Neuronal stem cell (in vitro differentiated cells): Measurements from ENCODE around the gene SPINDOC.
A peak's percentile ranks its signal among the peaks of the same experiment; 100 is the strongest.

Experiments used
- DNase-seq: peaks from one replicate; pipeline ENCODE4 v3.0.0-alpha.2; 2013; ENCODE audit warnings: low spot score
- H2AFZ ChIP-seq: one replicate; pipeline ENCODE4 v1.6.1; 2013; ENCODE audit warnings: mild to moderate bottlenecking, low read length, inconsistent platforms
- H2AK5ac ChIP-seq: 2 replicates; pipeline ENCODE4 v1.6.1; 2013; ENCODE audit warnings: low read depth, mild to moderate bottlenecking, inconsistent platforms, low read length, moderate library complexity, mixed read lengths
- H2BK120ac ChIP-seq: 2 replicates; pipeline ENCODE4 v1.6.1; 2013; ENCODE audit warnings: low read depth, mild to moderate bottlenecking, inconsistent platforms, low read length, moderate library complexity, mixed read lengths
- H2BK12ac ChIP-seq: one replicate; pipeline ENCODE4 v1.6.1; 2013; ENCODE audit warnings: low read length, inconsistent platforms
- H2BK15ac ChIP-seq: 2 replicates; pipeline ENCODE4 v1.6.1; 2013; ENCODE audit warnings: mild to moderate bottlenecking, low read length, inconsistent platforms, mixed read lengths
- H2BK5ac ChIP-seq: one replicate; pipeline ENCODE4 v1.6.1; 2013; ENCODE audit warnings: inconsistent platforms, mild to moderate bottlenecking, low read length, moderate library complexity
- H3K14ac ChIP-seq: one replicate; pipeline ENCODE4 v1.6.1; 2013; ENCODE audit warnings: low read length, inconsistent platforms
- H3K18ac ChIP-seq: 2 replicates; pipeline ENCODE4 v1.6.1; 2013; ENCODE audit warnings: low read length, inconsistent platforms
- H3K23ac ChIP-seq: 2 replicates; pipeline ENCODE4 v1.6.1; 2013; ENCODE audit warnings: low read depth, mild to moderate bottlenecking, mixed read lengths, low read length, inconsistent platforms; ENCODE audit not compliant: poor library complexity
- H3K27ac ChIP-seq: replicated peaks from 3 replicates; pipeline ENCODE4 v1.5.1; 2013; ENCODE audit warnings: low read length, inconsistent platforms
- H3K27me3 ChIP-seq, 3 experiments: 2 replicates each; pipeline ENCODE4 v1.6.1; 2013; ENCODE audit warnings: low read length in 3 of 3, mild to moderate bottlenecking in 2 of 3, inconsistent platforms in 1 of 3, low read depth in 1 of 3, mixed read lengths in 1 of 3, moderate library complexity in 1 of 3; ENCODE audit not compliant: control insufficient read depth in 3 of 3, insufficient read depth in 3 of 3
- H3K36me3 ChIP-seq, 2 donors: replicated peaks in 1 of 2; 2 replicates each; pipeline ENCODE4 v1.6.1; 2013; ENCODE audit warnings: low read length in 2 of 2; ENCODE audit not compliant: control insufficient read depth in 2 of 2, insufficient read depth in 2 of 2
- H3K4ac ChIP-seq: 2 replicates; pipeline ENCODE4 v1.6.1; 2013; ENCODE audit warnings: inconsistent platforms, mild to moderate bottlenecking, low read length, moderate library complexity
- H3K4me1 ChIP-seq, 2 donors: 1 replicate in 1 of 2; 2 replicates in 1 of 2; pipeline ENCODE4 v1.6.1; 2013; ENCODE audit warnings: low read length in 2 of 2, low read depth in 1 of 2; ENCODE audit not compliant: control insufficient read depth in 2 of 2, insufficient read depth in 1 of 2
- H3K4me2 ChIP-seq: one replicate; pipeline ENCODE4 v1.6.1; 2013; ENCODE audit warnings: mild to moderate bottlenecking, low read length, inconsistent platforms; ENCODE audit not compliant: insufficient read depth, poor library complexity, severe bottlenecking
- H3K4me3 ChIP-seq, 2 donors: 2 replicates each; pipeline ENCODE4 v1.5.1; 2013; ENCODE audit warnings: low read length in 2 of 2, mild to moderate bottlenecking in 2 of 2, inconsistent platforms in 1 of 2, moderate library complexity in 1 of 2
- H3K79me1 ChIP-seq: one replicate; pipeline ENCODE4 v1.6.1; 2013; ENCODE audit warnings: low read depth, mild to moderate bottlenecking, inconsistent platforms, low read length, moderate library complexity
- H3K9ac ChIP-seq: one replicate; pipeline ENCODE4 v1.6.1; 2013; ENCODE audit warnings: mild to moderate bottlenecking, low read depth, low read length, inconsistent platforms; ENCODE audit not compliant: poor library complexity
- H3K9me3 ChIP-seq, 2 donors: replicated peaks in 1 of 2; 2 replicates each; pipeline versions ENCODE3 to v1.6.1; 2013; ENCODE audit warnings: low read length in 2 of 2, mild to moderate bottlenecking in 2 of 2, inconsistent platforms in 1 of 2, low read depth in 1 of 2, mixed read lengths in 1 of 2, moderate library complexity in 1 of 2; ENCODE audit not compliant: control insufficient read depth in 2 of 2, insufficient read depth in 1 of 2
- H4K8ac ChIP-seq: one replicate; pipeline ENCODE4 v1.6.1; 2013; ENCODE audit warnings: low read depth, mild to moderate bottlenecking, inconsistent platforms, low read length, moderate library complexity
- H4K91ac ChIP-seq: one replicate; pipeline ENCODE4 v1.6.1; 2013; ENCODE audit warnings: low read length, low read depth, mild to moderate bottlenecking, inconsistent platforms; ENCODE audit not compliant: poor library complexity
- WGBS, 2 donors: extraction: QIAGEN DNeasy Blood & Tissue Kit; methylation state at CpG; one replicate each; pipeline ENCODE4 v1.1.7; 2013; ENCODE audit warnings: missing lambda C conversion rate in 2 of 2, mixed read lengths in 1 of 2; ENCODE audit not compliant: insufficient read length in 2 of 2, insufficient replicate concordance in 1 of 2; ENCODE audit errors: extremely low coverage in 2 of 2; 5-methylcytosine and 5-hydroxymethylcytosine counted together

Gene SPINDOC

GRCh38 chr11:63764679-63765647, 48.3 kb upstream of the SPINDOC start:
- no peaks in the 10 kb centered on the region for H3K27me3 ChIP-seq
- peak overlapping the region; percentile 97 for H2AK5ac ChIP-seq
- H3K79me1 ChIP-seq: peaks cover 11% of the 10 kb centered on the region
- H4K8ac ChIP-seq: no peak overlapping the region
- H3K18ac ChIP-seq: peak overlapping the region; percentile 91
- no peak for DNase-seq
- H2BK12ac ChIP-seq: peak overlapping the region; percentile 82
- no peak overlapping the region for H3K14ac ChIP-seq
- H4K91ac ChIP-seq: no peak overlapping the region
- peak overlapping the region; percentile 95 for H3K4me2 ChIP-seq
- H3K9ac ChIP-seq: peak overlapping the region; percentile 60
- H3K36me3 ChIP-seq: peaks cover 8 to 58% of the 10 kb centered on the region in 2 donors
- H3K4me1 ChIP-seq: peaks cover 33 to 42% of the 10 kb centered on the region in 2 donors
- H2BK5ac ChIP-seq: peak overlapping the region; percentile 77
- no peak overlapping the region for H3K4me3 ChIP-seq
- H2BK15ac ChIP-seq: peak overlapping the region; percentile 46
- peak overlapping the region; percentile 95 for H3K23ac ChIP-seq
- H2AFZ ChIP-seq: no peak overlapping the region
- no peak overlapping the region for H3K4ac ChIP-seq
- H3K9me3 ChIP-seq: no peaks in the 10 kb centered on the region
- H2BK120ac ChIP-seq: peak overlapping the region; percentile 70
- H3K27ac ChIP-seq: peak overlapping the region; percentile 93
- WGBS, 2 donors: no CpG with 5 or more reads among the region's 30 CpGs

GRCh38 chr11:63765688-63766241, 47.5 kb upstream of the SPINDOC start:
- no peak overlapping the region for H2BK15ac ChIP-seq
- no CpG with 5 or more reads among the region's 18 CpGs for WGBS, 2 donors
- H3K23ac ChIP-seq: peak overlapping the region; percentile 30
- peaks cover 7 to 50% of the 10 kb centered on the region in 2 donors for H3K36me3 ChIP-seq
- no peak overlapping the region for H3K27ac ChIP-seq
- H3K4me2 ChIP-seq: no peak overlapping the region
- no peak overlapping the region for H2AFZ ChIP-seq
- H2AK5ac ChIP-seq: peak overlapping the region; percentile 38
- H3K18ac ChIP-seq: no peak overlapping the region
- H3K27me3 ChIP-seq: no peaks in the 10 kb centered on the region
- no peak for DNase-seq
- no peak overlapping the region for H3K4me3 ChIP-seq
- no peak overlapping the region for H4K91ac ChIP-seq
- peak overlapping the region; percentile 32 for H3K14ac ChIP-seq
- H4K8ac ChIP-seq: no peak overlapping the region
- no peaks in the 10 kb centered on the region for H3K9me3 ChIP-seq
- peaks cover 11% of the 10 kb centered on the region for H3K79me1 ChIP-seq
- no peak overlapping the region for H2BK120ac ChIP-seq
- H3K4ac ChIP-seq: no peak overlapping the region
- no peak overlapping the region for H2BK5ac ChIP-seq
- H3K9ac ChIP-seq: peak overlapping the region; percentile 68
- H2BK12ac ChIP-seq: no peak overlapping the region
- H3K4me1 ChIP-seq: peaks cover 36 to 41% of the 10 kb centered on the region in 2 donors

- H2BK12ac ChIP-seq: no peak overlapping the region
- peak overlapping the region in 1 of 2 donors; percentile 92 for H3K4me3 ChIP-seq
- no peak overlapping the region for H2BK15ac ChIP-seq
- no peak overlapping the region for H3K27ac ChIP-seq
- no peak for DNase-seq
- H3K23ac ChIP-seq: no peak overlapping the region
- H2BK5ac ChIP-seq: no peak overlapping the region
- H2BK120ac ChIP-seq: no peak overlapping the region
- H3K18ac ChIP-seq: no peak overlapping the region
- no peak overlapping the region for H3K4ac ChIP-seq
- WGBS, 2 donors: no CpG with 5 or more reads among the region's 7 CpGs
- H3K9me3 ChIP-seq: no peaks in the 10 kb centered on the region
- H3K36me3 ChIP-seq: peaks cover 6 to 41% of the 10 kb centered on the region in 2 donors
- no peak overlapping the region for H2AFZ ChIP-seq
- no peak overlapping the region for H4K91ac ChIP-seq
- no peak overlapping the region for H2AK5ac ChIP-seq
- H3K79me1 ChIP-seq: peaks cover 11% of the 10 kb centered on the region
- peak overlapping the region; percentile 66 for H3K4me2 ChIP-seq
- peaks cover 31 to 35% of the 10 kb centered on the region in 2 donors for H3K4me1 ChIP-seq
- no peak overlapping the region for H3K9ac ChIP-seq
- no peak overlapping the region for H3K14ac ChIP-seq
- no peaks in the 10 kb centered on the region for H3K27me3 ChIP-seq
- H4K8ac ChIP-seq: no peak overlapping the region
These were observed 46.6 kb upstream of the SPINDOC start for GRCh38 chr11:63766531-63767235.

DNA sequence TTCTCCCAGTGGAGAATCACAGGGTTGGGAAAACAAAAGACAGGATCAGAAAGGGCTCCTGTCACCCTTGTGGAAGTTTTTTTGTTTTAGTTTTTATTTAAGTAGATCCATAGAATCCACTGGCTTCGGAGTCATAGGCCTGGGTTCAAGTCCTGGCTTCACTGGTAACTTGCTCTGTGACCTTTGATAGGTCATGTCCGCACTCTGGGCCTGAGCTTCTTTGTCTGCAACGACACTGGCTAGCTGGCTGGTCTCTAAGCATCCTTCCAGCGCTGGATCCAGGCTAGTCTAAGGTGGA, 46.0 kb upstream of the SPINDOC start:
- H3K4me2 ChIP-seq: peak overlapping the region; percentile 66
- H3K27ac ChIP-seq: no peak overlapping the region
- no peak overlapping the region for H3K9ac ChIP-seq
- H2BK15ac ChIP-seq: no peak overlapping the region
- H3K4me1 ChIP-seq: peaks cover 30 to 32% of the 10 kb centered on the region in 2 donors
- H4K91ac ChIP-seq: no peak overlapping the region
- no peak overlapping the region for H3K23ac ChIP-seq
- no peak overlapping the region for H3K14ac ChIP-seq
- no peak overlapping the region for H4K8ac ChIP-seq
- no peak overlapping the region for H2AFZ ChIP-seq
- no peak overlapping the region for H2BK12ac ChIP-seq
- WGBS, 2 donors: no CpG with 5 or more reads among the region's 4 CpGs
- peaks cover 11% of the 10 kb centered on the region for H3K79me1 ChIP-seq
- H3K18ac ChIP-seq: no peak overlapping the region
- no peak overlapping the region for H3K4ac ChIP-seq
- H3K27me3 ChIP-seq: no peaks in the 10 kb centered on the region
- peak overlapping the region in 1 of 2 donors; percentile 92 for H3K4me3 ChIP-seq
- no peak overlapping the region for H2BK120ac ChIP-seq
- no peak for DNase-seq
- no peaks in the 10 kb centered on the region for H3K9me3 ChIP-seq
- no peak overlapping the region for H2BK5ac ChIP-seq
- peaks cover 6 to 35% of the 10 kb centered on the region in 2 donors for H3K36me3 ChIP-seq
- no peak overlapping the region for H2AK5ac ChIP-seq
